HG03378 (cell line): ENCODE results near the gene HSPBAP1.
A peak's percentile ranks its signal among the peaks of the same experiment; 100 is the strongest.

ENCODE experiments used
- ATAC-seq: cut with Tn5 transposase; IDR thresholded peaks from one replicate; pipeline ENCODE4 v1.9.1; 2021; ENCODE audit warnings: mild to moderate bottlenecking, moderate library complexity; ENCODE audit not compliant: unreplicated experiment

HSPBAP1 gene

DNA sequence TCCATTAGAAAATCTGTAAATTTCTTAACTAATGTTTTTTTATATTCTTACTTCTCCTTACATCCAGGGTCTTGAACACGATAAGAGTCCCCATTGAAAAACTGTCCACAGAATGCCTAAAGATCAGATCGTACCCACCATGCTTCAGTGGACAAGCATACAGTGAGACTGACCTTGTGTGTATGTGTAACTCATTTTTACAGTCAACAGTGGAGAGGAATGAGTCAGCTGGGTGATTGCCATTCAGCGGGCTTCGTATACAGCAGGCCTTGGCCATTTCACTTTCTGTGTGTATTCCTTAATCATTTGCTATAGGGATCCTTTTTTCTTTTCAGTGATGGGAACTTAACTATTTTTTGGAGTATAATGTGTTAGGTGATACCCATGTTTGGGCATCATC lies 102.4 kb downstream of the HSPBAP1 start:
- peak; percentile 76 for ATAC-seq

DNA sequence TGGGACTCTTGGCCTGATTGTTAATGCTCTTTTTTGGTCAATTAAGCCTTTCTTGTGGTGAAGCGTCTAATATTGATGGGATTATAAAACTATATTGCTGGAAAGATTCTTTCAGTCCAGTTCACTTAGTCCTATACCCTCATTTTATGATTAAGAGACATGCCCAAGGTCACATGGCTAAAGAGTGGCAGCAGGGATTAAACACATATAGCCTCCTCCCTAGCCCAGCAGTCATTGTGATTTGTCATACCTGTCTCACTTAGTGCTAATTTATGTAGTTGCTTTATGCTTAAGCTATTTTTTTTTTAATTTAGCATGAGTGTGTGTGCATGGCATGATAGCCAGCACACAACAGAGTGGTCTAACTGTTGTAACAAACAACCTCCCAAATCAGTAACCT lies 103.5 kb downstream of the HSPBAP1 start:
- ATAC-seq, result no peak
